Measurements from ENCODE around the gene PTPRT.

The PTPRT gene

DNA sequence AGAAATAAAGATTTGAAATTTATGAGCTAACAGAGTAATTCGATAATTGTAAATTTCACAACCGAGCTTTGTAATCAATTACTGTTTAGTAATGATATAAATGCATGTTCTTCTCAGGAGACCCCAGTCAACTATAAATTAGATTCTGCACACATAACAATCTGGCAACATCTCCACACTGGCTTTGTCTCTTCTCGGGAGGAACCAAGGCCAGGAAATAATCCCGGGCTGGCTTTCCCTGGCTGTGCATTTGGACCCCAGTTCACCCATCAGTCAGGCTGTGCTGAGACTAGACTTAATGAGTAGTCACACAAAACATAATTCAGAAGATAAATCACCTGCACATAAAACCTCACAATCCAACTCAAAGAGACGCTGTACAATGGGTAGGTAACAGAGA is 65.5 kb downstream of the PTPRT start:
- TF ChIP-seq, protein P1, sequence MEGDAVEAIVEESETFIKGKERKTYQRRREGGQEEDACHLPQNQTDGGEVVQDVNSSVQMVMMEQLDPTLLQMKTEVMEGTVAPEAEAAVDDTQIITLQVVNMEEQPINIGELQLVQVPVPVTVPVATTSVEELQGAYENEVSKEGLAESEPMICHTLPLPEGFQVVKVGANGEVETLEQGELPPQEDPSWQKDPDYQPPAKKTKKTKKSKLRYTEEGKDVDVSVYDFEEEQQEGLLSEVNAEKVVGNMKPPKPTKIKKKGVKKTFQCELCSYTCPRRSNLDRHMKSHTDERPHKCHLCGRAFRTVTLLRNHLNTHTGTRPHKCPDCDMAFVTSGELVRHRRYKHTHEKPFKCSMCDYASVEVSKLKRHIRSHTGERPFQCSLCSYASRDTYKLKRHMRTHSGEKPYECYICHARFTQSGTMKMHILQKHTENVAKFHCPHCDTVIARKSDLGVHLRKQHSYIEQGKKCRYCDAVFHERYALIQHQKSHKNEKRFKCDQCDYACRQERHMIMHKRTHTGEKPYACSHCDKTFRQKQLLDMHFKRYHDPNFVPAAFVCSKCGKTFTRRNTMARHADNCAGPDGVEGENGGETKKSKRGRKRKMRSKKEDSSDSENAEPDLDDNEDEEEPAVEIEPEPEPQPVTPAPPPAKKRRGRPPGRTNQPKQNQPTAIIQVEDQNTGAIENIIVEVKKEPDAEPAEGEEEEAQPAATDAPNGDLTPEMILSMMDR (IDR thresholded peaks at IDR 0.05; ENCODE audit: borderline replicate concordance, insufficient read depth, low read depth, low read length) = no peak

DNA sequence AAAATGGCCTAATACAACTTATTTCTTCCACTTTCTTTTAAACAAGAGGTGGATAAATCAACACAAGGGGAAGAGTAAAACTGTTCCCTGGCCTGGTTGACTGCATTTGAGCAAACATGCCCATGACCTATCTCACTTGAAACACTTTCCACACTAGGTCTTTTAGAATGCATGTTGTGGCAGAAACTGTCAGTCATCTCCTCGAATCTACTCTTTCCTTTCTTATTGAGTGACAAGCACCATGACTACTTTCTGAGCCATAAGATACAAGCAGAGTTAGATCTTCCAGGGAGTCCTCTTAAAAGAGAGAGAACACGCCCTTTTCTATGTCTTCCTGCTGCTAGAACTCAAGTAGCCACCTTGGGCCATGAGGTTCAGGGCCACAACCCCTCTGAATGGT is 66.5 kb downstream of the PTPRT start:
- TF ChIP-seq, protein P1 (IDR thresholded peaks at IDR 0.05; ENCODE audit: borderline replicate concordance, insufficient read depth, low read depth, low read length) = no peak
- no peak overlapping the region for H3K4me3 ChIP-seq (ENCODE audit: low read depth, low read length)

More for the DNA sequence above, 65.5 kb downstream of the PTPRT start:
- H3K4me3 ChIP-seq (ENCODE audit: low read depth, low read length) = no peak overlapping the region

DNA sequence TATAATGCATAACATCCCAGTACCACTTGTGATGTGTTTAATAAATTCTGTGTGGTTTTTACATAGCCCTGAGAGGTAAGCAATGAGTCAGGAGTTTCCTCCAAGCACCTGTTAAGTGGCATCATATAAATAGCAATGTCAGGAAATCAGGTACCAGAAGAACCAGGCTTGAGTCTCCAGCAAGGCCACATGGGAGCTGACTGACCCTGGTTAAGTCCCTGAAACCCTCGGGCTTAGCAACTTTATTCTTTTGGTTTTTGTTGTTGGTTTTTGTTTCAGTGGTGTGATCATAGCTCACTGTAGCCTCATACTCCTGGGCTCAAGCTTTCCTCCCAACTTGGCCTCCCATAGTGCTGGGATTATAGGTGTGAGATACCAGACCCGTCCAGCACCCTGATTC is 70.0 kb downstream of the PTPRT start:
- H3K4me3 ChIP-seq (ENCODE audit: low read depth, low read length) = no peak overlapping the region
- TF ChIP-seq, protein P1 (IDR thresholded peaks at IDR 0.05; ENCODE audit: borderline replicate concordance, insufficient read depth, low read depth, low read length) = no peak

DNA sequence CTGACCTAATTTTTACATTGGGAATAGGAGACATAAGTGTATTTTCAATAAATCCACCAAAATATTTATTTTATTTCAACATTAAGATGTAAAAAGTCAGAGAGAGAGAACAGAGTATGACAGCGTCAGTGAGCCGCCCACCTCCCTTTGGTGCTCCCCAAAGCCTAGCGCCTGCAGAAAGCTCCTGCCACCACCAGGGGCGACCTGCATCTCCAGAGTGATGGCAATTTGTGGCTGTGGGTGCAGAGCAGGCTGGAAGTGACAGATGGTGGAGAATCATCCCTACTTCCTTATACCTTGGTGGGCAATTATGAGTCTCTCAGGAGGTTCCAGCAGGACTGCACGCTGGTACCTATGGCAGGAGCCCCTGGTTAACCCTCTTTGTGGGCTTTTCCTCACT is 87.3 kb downstream of the PTPRT start:
- TF ChIP-seq, protein P1 (IDR thresholded peaks at IDR 0.05; ENCODE audit: borderline replicate concordance, insufficient read depth, low read depth, low read length) = peak; percentile 48; the same call in 1 of the 2 replicates
- H3K4me3 ChIP-seq (ENCODE audit: low read depth, low read length) = no peak overlapping the region

DNA sequence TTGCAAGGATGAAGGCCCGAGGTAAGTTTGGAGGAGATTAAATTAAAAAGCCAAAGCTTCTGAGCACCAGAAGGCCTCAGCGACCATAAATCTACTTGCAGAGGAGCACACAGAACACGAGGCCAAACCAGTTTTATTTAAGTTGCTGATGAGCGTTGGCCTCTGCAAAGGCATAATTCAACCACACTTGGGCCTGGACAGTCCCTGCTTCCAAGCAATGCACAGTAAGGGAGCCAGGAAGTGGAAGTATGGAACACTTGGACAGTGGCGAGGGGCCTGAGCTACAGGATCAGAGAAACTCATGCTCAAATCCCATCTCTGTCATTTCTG is 92.8 kb downstream of the PTPRT start:
- TF ChIP-seq, protein P1 (IDR thresholded peaks at IDR 0.05; ENCODE audit: borderline replicate concordance, insufficient read depth, low read depth, low read length) = no peak

DNA sequence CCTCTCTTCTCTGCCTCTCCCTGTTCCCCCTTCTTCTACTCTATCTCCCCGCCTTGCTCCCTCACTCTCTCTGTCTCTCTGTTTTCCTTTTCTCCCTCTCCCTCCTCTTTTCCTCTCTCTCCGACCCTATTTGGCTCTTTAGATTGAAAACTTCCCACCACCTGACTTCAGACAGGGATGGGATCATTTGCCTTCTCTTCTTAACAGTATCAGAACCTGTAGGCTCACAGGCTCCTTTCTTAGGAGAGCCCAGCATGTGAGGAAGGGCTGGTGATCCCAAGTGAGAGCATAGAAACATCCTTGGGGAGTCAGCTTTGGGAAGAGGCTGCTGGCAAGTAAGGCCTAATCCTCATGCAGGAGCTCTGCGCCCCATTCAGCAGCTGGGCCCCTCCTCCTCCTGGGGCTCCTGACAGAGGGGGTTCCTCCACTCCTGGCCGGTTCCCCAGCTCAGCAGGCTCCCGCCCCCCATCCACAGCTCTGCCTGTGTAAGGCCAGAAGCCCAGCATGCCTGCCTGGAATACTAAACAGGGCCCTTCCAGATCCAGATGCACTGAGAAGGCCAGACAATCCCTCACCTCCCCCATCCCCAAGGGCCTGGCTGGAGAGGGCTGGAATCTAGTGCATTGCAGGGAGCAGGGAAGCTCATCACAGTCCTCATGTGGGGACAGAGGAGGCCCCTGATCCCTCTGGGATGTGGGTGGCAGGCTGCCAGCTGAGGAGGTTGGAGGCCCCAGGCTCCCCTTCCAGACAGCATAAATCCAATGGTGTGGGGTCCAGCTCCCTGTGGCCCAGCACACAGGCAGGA is 93.4 kb downstream of the PTPRT start:
- TF ChIP-seq, protein P1 (IDR thresholded peaks at IDR 0.05; ENCODE audit: borderline replicate concordance, insufficient read depth, low read depth, low read length) = no peak

More for the DNA sequence above, 92.8 kb downstream of the PTPRT start:
- H3K4me3 ChIP-seq (ENCODE audit: low read depth, low read length) = no peak overlapping the region

DNA sequence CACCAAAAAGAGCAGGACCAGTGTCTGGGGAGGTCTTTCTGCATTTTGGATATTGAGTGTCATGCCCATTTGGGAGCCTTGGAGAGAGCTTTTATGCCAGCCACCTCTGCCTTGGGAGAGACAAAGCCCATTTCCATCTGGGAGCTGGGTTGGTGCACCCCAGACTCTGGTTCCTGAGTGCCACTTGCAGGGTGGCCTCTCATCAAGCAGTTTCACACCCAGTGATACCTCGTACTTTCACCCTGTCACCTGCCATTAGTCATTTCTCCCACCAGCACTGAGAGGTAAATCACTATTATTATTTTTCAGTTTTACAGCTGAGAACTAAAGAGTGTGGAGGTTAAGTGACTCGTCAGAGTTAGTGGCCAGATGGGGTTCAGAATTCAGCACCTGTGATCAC is 94.7 kb downstream of the PTPRT start:
- H3K4me3 ChIP-seq (ENCODE audit: low read depth, low read length) = no peak overlapping the region
- TF ChIP-seq, protein P1 (IDR thresholded peaks at IDR 0.05; ENCODE audit: borderline replicate concordance, insufficient read depth, low read depth, low read length) = no peak

More for the DNA sequence above, 93.4 kb downstream of the PTPRT start:
- H3K4me3 ChIP-seq (ENCODE audit: low read depth, low read length) = no peak overlapping the region

Data from GM12875 (cell line).